RWPE1 (cell line): ENCODE results near the gene POLR1G.

Source experiments
- CTCF ChIA-PET: fragments of 350-600 bp; sonication (Branson Sonifier 250); formaldehyde crosslinking; extraction: SDS; loops from one replicate; lab custom pipeline; 2021; lab: Yijun Ruan, JAX
- POLR2A ChIA-PET: fragments of 400-600 bp; formaldehyde crosslinking; extraction: SDS; loops from one replicate; lab custom pipeline; 2020; ENCODE audit warnings: antibody characterized with exemption; ENCODE audit not compliant: low non-redundant PET; lab: Yijun Ruan, JAX
- DNase-seq: peaks from one replicate; pipeline ENCODE4 v3.0.0; 2012; ENCODE audit warnings: low spot score
- H3K27ac ChIP-seq: fragments of 450-650 bp; 2 replicates; pipeline ENCODE4 v1.5.1; 2017
- CTCF ChIP-seq: fragments of 450-650 bp; conservative IDR thresholded peaks from 2 replicates; pipeline ENCODE4 v1.5.1; 2017; ENCODE audit warnings: low read depth, mild to moderate bottlenecking

POLR1G gene

GRCh38 chr19:45419396-45419795 is 13.0 kb downstream of the POLR1G start:
- peak overlapping the region; percentile 100 for H3K27ac ChIP-seq
- TF ChIP-seq CTCF, result no peak
- DNase-seq, result no peak
- CTCF ChIA-PET, result no interaction called here
- POLR2A ChIA-PET, result no interaction called here

GRCh38 chr19:45419895-45420294 is 13.5 kb downstream of the POLR1G start:
- CTCF ChIA-PET, result no interaction called here
- POLR2A ChIA-PET, result no interaction called here
- peak overlapping the region; percentile 100 for H3K27ac ChIP-seq

GRCh38 chr19:45420356-45420755 is 13.9 kb downstream of the POLR1G start:
- POLR2A ChIA-PET, result no interaction called here
- CTCF ChIA-PET, result no interaction called here
- peak overlapping the region; percentile 100 for H3K27ac ChIP-seq
- TF ChIP-seq CTCF, result no peak
- no peak for DNase-seq

More at GRCh38 chr19:45419895-45420294, 13.5 kb downstream of the POLR1G start:
- no peak for DNase-seq
- TF ChIP-seq CTCF, result no peak

- H3K27ac ChIP-seq, result peak overlapping the region; percentile 100
- no peak for TF ChIP-seq CTCF
- DNase-seq, result no peak
- POLR2A ChIA-PET, result no interaction called here
- CTCF ChIA-PET, result no interaction called here
These were observed 14.4 kb downstream of the POLR1G start for GRCh38 chr19:45420871-45421270.

- ChIA-PET CTCF (interaction anchor here (0.8 to 0.9 kb wide), 2 partner anchors 57 to 59 kb away, joined by 3 to 4 read pairs; no protein-coding TSS in a partner anchor), POLR2A (no interaction called here)
- peak overlapping the region; percentile 100 for H3K27ac ChIP-seq
- DNase-seq, result no peak
- no peak for TF ChIP-seq CTCF
These were observed 15.6 kb downstream of the POLR1G start for GRCh38 chr19:45421947-45422498.

GRCh38 chr19:45423033-45423588 is 16.7 kb downstream of the POLR1G start:
- ChIA-PET POLR2A (interaction anchor here (0.6 to 1.3 kb wide), 3 partner anchors 10 to 55 kb away, joined by 3 to 5 read pairs (median 4); no protein-coding TSS in a partner anchor), CTCF (no interaction called here)
- no peak for TF ChIP-seq CTCF
- H3K27ac ChIP-seq, result peak overlapping the region; percentile 100
- no peak for DNase-seq
